Mesenteric fat pad (tissue), 1 donor: ENCODE measurements around the gene GJB2. TPM values are rescaled to one million over a fixed set of nuclear protein-coding genes. Genes with fewer than 3 reads are reported as not detected.

Experiments
- DNase-seq: peaks from one replicate; pipeline ENCODE4 v3.0.0-alpha.2; 2020; ENCODE audit warnings: low spot score
- long read RNA-seq: library from polyadenylated mRNA; unstranded; transcript quantifications from one replicate; pipeline ENCODE4 v2.0.0, GENCODE V29; 2020
- total RNA-seq: library from RNA; stranded (reverse); fragmentation: NEBNext Ultra II Directional; extraction: Animal tissue kit (Norgen Biotek cat#: 25700); gene quantifications from one replicate; pipeline ENCODE4 v1.2.1, GENCODE V29; 2021
- donor health status: DM: yes; HTN: yes; CAD: no.

The GJB2 gene
- total RNA-seq: 0.26 TPM
- long read RNA-seq: 0 reads

DNA sequence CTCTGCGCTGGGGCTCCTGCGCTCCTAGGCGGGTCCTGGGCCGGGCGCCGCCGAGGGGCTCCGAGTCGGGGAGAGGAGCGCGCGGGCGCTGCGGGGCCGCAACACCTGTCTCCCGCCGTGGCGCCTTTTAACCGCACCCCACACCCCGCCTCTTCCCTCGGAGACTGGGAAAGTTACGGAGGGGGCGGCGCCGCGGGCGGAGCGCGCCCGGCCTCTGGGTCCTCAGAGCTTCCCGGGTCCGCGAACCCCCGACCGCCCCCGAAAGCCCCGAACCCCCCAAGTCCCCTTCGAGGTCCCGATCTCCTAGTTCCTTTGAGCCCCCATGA, at the start of gene GJB2:
GJB2 (minus strand) TSS at position 103 of the 326 bp plus-strand sequence. CDS start 3,357 bp downstream, outside the sequence.
- no peak for DNase-seq

DNA sequence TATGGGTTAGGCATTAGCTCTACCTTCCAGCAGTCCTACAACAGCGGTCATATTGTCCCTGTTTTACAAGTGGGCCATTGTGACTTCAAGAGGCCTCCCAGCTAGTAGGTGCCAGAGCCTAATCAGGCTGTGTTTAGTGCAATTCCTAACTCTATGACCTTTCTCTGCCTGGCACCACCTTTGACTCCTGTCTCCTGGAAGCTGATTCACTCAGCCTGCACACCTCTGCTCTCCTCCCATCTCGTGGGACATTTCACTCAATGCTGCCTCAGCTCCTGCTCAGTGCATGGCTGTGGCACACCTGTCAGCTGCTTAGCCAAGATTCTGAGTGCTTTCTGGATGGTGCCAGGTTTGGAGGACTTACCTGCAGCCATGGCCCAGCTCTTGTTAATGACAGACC, 48.9 kb upstream of the GJB2 start:
- no peak for DNase-seq

- no peak for DNase-seq
These were observed 47.0 kb upstream of the GJB2 start for GRCh38 chr13:20239748-20240147.

DNA sequence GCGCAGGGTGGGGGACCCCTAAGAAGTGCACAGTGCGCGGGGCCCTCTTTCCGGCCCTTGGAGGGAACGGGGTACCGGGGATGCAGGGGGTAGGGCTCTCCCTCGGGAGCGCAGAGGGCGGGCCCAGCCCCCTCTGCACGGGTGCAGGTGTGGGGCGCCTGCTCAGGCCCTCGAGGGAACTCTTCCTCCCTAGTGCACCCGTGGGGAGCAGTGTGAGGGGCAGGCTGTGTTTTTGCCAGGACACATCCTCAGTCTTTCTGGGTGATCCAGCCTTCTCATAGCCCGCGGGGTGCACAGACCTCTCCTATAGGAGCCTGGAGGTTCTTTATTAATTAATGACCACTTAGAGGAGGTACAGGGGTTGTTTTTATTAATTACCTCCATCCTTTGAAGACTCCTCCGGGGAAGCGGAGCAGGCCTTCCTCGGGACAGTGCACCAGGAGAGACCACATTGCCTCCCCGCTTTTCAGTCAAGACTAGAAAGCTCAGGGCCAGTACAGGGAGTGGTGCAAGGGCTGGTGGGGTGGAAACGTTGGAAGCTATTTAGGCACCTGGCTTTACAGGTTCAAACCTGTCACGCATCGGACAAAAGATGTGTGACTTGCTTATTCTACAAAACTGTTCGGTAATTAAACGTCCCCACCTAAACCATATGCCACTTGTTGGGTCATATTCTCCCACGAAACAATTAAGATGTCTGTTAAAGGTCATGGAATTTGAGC, 40.0 kb upstream of the GJB2 start:
- DNase-seq: no peak

GRCh38 chr13:20231839-20232555, 39.3 kb upstream of the GJB2 start, which contains the start of gene GJB6:
Gene GJB6 (minus strand): TSS chr13:20232319. CDS start chr13:20223480, 8,839 bp downstream.
- no peak for DNase-seq

GRCh38 chr13:20230913-20231838, 38.4 kb upstream of the GJB2 start:
- DNase-seq: no peak

DNA sequence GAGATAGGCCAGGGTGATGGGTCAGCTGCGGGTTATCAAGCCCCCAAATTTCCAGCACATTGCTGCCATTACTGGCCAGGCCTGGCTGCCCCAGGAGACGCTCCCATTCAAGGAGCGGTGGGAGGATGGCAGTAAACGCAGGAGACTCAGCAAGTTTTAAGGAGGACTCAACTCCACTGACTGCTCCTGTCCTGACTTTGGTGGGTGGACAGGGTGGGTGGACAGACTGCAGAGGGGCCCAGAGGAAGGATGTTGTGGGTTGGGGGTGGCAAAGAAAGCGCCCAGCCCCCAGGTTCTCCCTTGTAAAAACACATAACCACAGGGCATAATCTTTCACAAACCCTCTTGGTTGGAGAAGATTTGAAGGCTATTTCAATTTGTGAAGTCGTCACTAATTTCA, 35.0 kb upstream of the GJB2 start:
- no peak for DNase-seq

DNA sequence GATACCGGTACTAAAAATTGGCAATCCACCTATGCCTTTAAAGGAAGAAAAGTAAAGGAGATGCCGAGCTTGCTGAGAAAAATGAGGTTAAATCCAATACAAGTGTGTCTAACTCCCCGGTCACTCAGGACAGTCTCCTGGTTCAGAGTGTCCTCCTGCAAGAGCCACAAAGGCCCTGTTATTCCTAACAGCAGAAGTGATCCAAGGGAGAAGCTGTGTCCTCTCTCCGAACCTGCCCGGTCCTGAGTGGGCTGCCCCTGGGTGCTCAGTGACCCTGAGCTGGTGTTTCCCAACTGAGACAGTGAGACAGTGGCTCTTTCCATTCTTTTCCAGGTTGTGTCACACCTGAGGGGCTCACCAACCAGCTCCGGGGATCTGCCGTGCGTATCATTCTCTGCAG, 34.5 kb upstream of the GJB2 start:
- DNase-seq: no peak

DNA sequence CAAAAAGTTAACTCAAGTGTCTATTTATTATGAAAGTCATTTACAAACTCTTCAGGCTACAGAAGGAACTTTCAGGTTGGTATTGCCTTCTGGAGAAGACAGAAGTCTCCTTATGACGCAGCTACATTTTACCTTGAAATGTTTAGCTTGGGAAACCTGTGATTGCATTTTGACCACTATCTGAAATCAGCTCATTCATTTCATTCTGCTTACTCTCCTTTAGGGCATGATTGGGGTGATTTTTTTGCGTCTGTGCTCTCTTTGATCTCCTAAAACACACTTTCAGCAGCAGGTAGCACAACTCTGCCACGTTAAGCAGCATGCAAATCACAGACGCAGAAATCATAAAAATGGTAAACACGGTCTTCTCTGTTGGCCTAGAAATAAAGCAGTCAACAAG, 29.8 kb upstream of the GJB2 start:
- no peak for DNase-seq

- DNase-seq: no peak
These were observed 29.0 kb upstream of the GJB2 start for GRCh38 chr13:20221772-20222171.

- no peak for DNase-seq
These were observed 26.8 kb upstream of the GJB2 start for GRCh38 chr13:20219577-20219976.

- no peak for DNase-seq
These were observed 24.4 kb upstream of the GJB2 start for GRCh38 chr13:20217168-20217567.

- no peak for DNase-seq
These were observed 17.2 kb upstream of the GJB2 start for GRCh38 chr13:20209948-20210347.

DNA sequence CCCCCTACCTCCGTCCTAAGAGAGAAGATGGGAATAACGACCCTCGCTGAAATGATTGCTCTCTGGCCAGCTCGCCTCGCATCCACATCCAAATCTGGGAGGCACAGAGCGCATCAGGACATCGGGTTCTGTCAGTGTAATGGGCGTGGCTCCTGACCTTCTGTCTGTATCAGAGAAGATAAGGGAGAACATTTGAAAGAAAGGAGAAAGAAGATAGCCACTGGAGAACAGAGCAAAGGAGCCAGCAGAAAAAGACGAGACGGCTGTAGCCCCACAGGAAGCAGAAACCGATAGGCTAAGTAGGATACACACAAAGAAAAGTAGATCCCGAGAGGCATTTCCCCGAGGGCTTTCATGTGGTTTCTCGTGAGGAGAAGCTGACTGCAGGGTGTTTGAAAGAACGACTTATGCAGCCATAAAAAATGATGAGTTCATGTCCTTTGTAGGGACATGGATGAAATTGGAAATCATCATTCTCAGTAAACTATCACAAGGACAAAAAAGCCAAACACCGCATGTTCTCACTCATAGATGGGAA, 14.0 kb upstream of the GJB2 start:
- DNase-seq: no peak

GRCh38 chr13:20206065-20206697, 13.4 kb upstream of the GJB2 start:
- no peak for DNase-seq

DNA sequence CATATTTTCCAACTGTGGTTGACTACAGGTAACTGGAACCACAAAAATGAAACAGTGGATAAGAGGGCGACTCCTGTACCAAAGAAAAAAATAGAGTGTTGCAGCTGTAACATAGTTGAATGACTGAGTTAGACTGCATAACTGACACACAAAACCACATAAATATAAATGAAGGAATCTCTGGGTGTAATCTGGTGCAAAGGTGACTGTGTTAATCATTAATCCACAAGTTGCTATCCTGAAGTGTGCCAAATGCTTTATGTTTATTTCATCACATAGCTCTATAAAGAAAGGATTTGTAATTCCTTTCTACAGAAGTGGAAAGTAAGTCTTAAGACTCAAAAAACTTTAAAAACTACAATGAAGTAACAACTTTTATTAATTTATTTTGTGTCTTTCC, 6.0 kb upstream of the GJB2 start:
- no peak for DNase-seq

DNA sequence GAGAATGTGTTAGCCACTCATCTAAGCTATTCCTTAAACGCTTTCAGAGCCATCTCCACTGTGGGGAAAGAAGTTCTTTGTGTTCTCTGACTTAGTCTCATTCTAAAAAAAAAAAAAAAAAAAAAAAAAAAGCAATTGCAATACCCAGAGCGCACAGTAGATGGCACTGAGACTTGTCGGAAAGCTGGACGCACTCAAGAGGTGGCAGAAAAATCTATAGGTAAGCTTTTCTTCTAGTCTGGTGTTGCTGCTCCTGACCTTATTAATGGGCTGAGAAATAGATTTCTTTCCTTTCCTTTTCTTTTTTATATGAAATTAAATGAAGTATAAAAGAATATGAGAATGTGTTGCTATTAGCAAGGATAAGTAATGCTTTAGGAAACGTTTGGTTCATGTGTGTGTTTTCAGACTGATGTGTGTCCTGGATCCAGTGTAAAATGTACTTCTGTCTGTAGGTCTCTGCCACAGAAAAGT, 4.7 kb upstream of the GJB2 start:
- DNase-seq: no peak

GRCh38 chr13:20195801-20196200, 3.1 kb upstream of the GJB2 start:
- DNase-seq: no peak

GRCh38 chr13:20193907-20194631, 1.3 kb upstream of the GJB2 start:
- DNase-seq: no peak
